ENCODE results near the gene IL10RA.

The IL10RA gene

GRCh38 chr11:117941163-117941707, 45.0 kb upstream of the IL10RA start:
- TF ChIP-seq EZH2 (optimal IDR thresholded peaks at IDR 0.05; ENCODE audit: low read depth, low read length), result no peak
- TF ChIP-seq EZH2phosphoT487 (IDR thresholded peaks at IDR 0.05; ENCODE audit: low read length), result no peak
- TF ChIP-seq CTCF (IDR thresholded peaks at IDR 0.05; ENCODE audit: low read length), result no peak
- H3K9ac ChIP-seq (ENCODE audit: low read length), result no peak overlapping the region
- no peak overlapping the region for H3K4me3 ChIP-seq (ENCODE audit: low read length)
- no peaks in the 10 kb centered on the region for H3K79me2 ChIP-seq (ENCODE audit: low read length)
- H3K27me3 ChIP-seq (replicated peaks; ENCODE audit: insufficient read depth, low read length), result no peaks in the 10 kb centered on the region
- no peaks in the 10 kb centered on the region for H3F3A ChIP-seq (ENCODE audit: insufficient read depth, low read length)
- no peaks in the 10 kb centered on the region for H3K36me3 ChIP-seq (replicated peaks; ENCODE audit: insufficient read depth, low read length)
- no peak overlapping the region for H3K27ac ChIP-seq (ENCODE audit: low read length)
- no peak for DNase-seq
- H3K4me2 ChIP-seq (ENCODE audit: low read depth, low read length), result no peak overlapping the region
- peaks cover 6% of the 10 kb centered on the region; the same call in 1 of the 2 replicates for H3K4me1 ChIP-seq (ENCODE audit: low read length)
- H4K20me1 ChIP-seq (ENCODE audit: insufficient read depth, low read length), result no peaks in the 10 kb centered on the region
- no peaks in the 10 kb centered on the region for H3K9me2 ChIP-seq (replicated peaks; ENCODE audit: insufficient read depth, low read length)
- no peaks in the 10 kb centered on the region for H3K9me3 ChIP-seq (replicated peaks; ENCODE audit: insufficient read depth, low read length)
- H2AFZ ChIP-seq (ENCODE audit: low read length), result no peak overlapping the region

- no peak for DNase-seq
- no peaks in the 10 kb centered on the region for H3K36me3 ChIP-seq (replicated peaks; ENCODE audit: insufficient read depth, low read length)
- no peaks in the 10 kb centered on the region for H4K20me1 ChIP-seq (ENCODE audit: insufficient read depth, low read length)
- H3K79me2 ChIP-seq (ENCODE audit: low read length), result no peaks in the 10 kb centered on the region
- H3K9ac ChIP-seq (ENCODE audit: low read length), result no peak overlapping the region
- H3F3A ChIP-seq (ENCODE audit: insufficient read depth, low read length), result no peaks in the 10 kb centered on the region
- H2AFZ ChIP-seq (ENCODE audit: low read length), result no peak overlapping the region
- no peaks in the 10 kb centered on the region for H3K9me3 ChIP-seq (replicated peaks; ENCODE audit: insufficient read depth, low read length)
- TF ChIP-seq CTCF (IDR thresholded peaks at IDR 0.05; ENCODE audit: low read length) (no peak), EZH2phosphoT487 (IDR thresholded peaks at IDR 0.05; ENCODE audit: low read length) (no peak), EZH2 (optimal IDR thresholded peaks at IDR 0.05; ENCODE audit: low read depth, low read length) (no peak)
- no peak overlapping the region for H3K27ac ChIP-seq (ENCODE audit: low read length)
- H3K4me3 ChIP-seq (ENCODE audit: low read length), result no peak overlapping the region
- no peaks in the 10 kb centered on the region for H3K9me2 ChIP-seq (replicated peaks; ENCODE audit: insufficient read depth, low read length)
- H3K4me1 ChIP-seq (ENCODE audit: low read length), result 0 out of 2 replicates have a peak, but pooled peaks cover 4% of the 10 kb centered on the region
- H3K27me3 ChIP-seq (replicated peaks; ENCODE audit: insufficient read depth, low read length), result no peaks in the 10 kb centered on the region
- no peak overlapping the region for H3K4me2 ChIP-seq (ENCODE audit: low read depth, low read length)
Observed at GRCh38 chr11:117941976-117942654, 44.1 kb upstream of the IL10RA start.

GRCh38 chr11:117944554-117944953, 41.6 kb upstream of the IL10RA start:
- no peaks in the 10 kb centered on the region for H3K9me3 ChIP-seq (replicated peaks; ENCODE audit: insufficient read depth, low read length)
- H2AFZ ChIP-seq (ENCODE audit: low read length), result no peak overlapping the region
- no peaks in the 10 kb centered on the region for H3F3A ChIP-seq (ENCODE audit: insufficient read depth, low read length)
- H3K27ac ChIP-seq (ENCODE audit: low read length), result no peak overlapping the region
- H3K36me3 ChIP-seq (replicated peaks; ENCODE audit: insufficient read depth, low read length), result no peaks in the 10 kb centered on the region
- no peaks in the 10 kb centered on the region for H4K20me1 ChIP-seq (ENCODE audit: insufficient read depth, low read length)
- H3K4me1 ChIP-seq (ENCODE audit: low read length), result 0 out of 2 replicates have a peak, but pooled peaks cover 4% of the 10 kb centered on the region
- no peak overlapping the region for H3K9ac ChIP-seq (ENCODE audit: low read length)
- no peaks in the 10 kb centered on the region for H3K79me2 ChIP-seq (ENCODE audit: low read length)
- H3K9me2 ChIP-seq (replicated peaks; ENCODE audit: insufficient read depth, low read length), result no peaks in the 10 kb centered on the region
- DNase-seq, result no peak
- TF ChIP-seq CTCF (IDR thresholded peaks at IDR 0.05; ENCODE audit: low read length) (no peak), EZH2 (optimal IDR thresholded peaks at IDR 0.05; ENCODE audit: low read depth, low read length) (no peak), EZH2phosphoT487 (IDR thresholded peaks at IDR 0.05; ENCODE audit: low read length) (no peak)
- H3K4me2 ChIP-seq (ENCODE audit: low read depth, low read length), result no peak overlapping the region
- no peak overlapping the region for H3K4me3 ChIP-seq (ENCODE audit: low read length)
- no peaks in the 10 kb centered on the region for H3K27me3 ChIP-seq (replicated peaks; ENCODE audit: insufficient read depth, low read length)

Measured in MM.1S (cell line).